ENCODE data around the gene WFIKKN1. TPM values are rescaled to one million over a fixed set of nuclear protein-coding genes. Genes with fewer than 3 reads are reported as not detected.

WFIKKN1 gene
- total RNA-seq, 1 donor from 2014 or later = not detected

- no peak for TF ChIP-seq CTCF (conservative IDR thresholded peaks at IDR 0.05; ENCODE audit: low read depth, low read length)
- H3K4me3 ChIP-seq (ENCODE audit: low read depth, low read length) = no peak overlapping the region
- no peak for DNase-seq (ENCODE audit: low read depth)
Observed at GRCh38 chr16:616733-617586, 13.8 kb upstream of the WFIKKN1 start.

DNA sequence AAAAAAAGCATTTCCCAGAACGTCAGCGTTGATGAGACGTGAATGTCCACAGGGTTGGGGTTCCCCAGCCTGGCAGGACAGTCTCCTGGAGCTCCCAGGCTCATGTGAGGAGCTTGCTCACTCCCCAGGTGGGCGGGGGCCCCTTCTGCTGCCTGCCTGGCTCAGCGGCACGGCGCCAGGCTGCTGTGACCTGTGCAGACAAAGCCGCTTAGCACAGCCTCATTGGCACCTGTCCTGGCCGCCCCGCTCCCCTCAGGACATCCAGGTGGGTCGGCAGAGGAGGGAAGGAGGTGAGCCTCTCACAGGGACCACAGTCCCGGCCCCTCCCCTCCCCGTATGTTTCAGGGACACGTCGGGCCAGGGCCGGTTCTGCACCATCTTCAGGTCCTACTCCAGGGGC, 12.9 kb upstream of the WFIKKN1 start:
- H3K4me3 ChIP-seq (ENCODE audit: low read depth, low read length) = no peak overlapping the region
- no peak for TF ChIP-seq CTCF (conservative IDR thresholded peaks at IDR 0.05; ENCODE audit: low read depth, low read length)
- no peak for DNase-seq (ENCODE audit: low read depth)

DNA sequence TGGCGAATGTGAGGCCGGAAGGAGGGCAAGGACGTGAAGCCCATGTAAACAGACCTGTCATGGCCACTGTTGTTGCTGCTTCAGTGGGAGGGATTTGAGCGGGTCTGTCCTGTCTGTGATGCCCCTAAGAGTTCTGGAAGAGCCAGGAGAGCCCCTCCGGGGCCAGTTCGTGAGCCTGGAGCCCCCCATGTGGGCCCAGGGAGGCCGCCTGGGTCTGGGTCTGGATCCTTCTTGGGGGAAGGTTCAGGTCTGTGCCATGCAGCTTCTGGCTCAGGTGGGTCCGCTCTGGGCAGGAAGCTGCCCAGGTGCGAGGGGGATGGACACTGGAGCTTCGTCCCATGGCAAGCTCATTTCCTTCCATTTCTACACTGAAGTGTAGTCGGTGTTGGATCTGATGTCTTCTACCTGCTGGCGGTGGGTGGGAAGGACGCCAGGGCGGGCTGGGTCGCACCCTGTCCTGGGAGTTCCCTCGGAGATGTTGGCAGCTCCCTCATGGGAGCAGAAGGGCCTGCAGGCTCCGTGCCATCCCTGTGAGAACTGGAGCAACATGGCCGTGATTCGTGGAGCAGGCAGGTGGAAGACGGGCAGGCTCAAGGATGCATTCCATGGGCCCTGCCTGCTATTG, 11.2 kb upstream of the WFIKKN1 start:
- H3K4me3 ChIP-seq (ENCODE audit: low read depth, low read length) = no peak overlapping the region
- DNase-seq (ENCODE audit: low read depth) = no peak
- no peak for TF ChIP-seq CTCF (conservative IDR thresholded peaks at IDR 0.05; ENCODE audit: low read depth, low read length)

- no peak overlapping the region for H3K4me3 ChIP-seq (ENCODE audit: low read depth, low read length)
- no peak for DNase-seq (ENCODE audit: low read depth)
- no peak for TF ChIP-seq CTCF (conservative IDR thresholded peaks at IDR 0.05; ENCODE audit: low read depth, low read length)
Observed at GRCh38 chr16:620700-621525, 9.9 kb upstream of the WFIKKN1 start.

- no peak overlapping the region for H3K4me3 ChIP-seq (ENCODE audit: low read depth, low read length)
- TF ChIP-seq CTCF (conservative IDR thresholded peaks at IDR 0.05; ENCODE audit: low read depth, low read length) = no peak
- no peak for DNase-seq (ENCODE audit: low read depth)
Observed at GRCh38 chr16:621526-622105, 9.2 kb upstream of the WFIKKN1 start.

DNA sequence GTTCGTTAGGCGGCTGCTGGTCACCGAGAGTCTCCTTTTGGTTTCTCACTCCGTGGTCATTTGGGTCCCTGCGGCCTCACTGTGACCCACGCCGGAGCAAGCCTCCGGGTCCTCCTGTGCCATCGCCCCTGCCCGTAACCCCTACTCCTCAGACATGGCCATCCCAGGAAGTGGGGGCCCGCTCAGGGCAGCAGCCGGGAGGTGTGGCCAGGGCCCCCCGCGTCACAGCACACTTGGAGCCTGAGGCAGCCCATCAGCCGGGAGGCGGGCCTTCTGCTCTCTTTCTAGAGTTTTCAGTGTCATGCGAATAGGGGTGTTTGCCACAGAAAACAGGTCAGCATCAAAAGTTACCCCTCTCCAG, 7.9 kb upstream of the WFIKKN1 start:
- DNase-seq (ENCODE audit: low read depth) = no peak
- H3K4me3 ChIP-seq (ENCODE audit: low read depth, low read length) = no peak overlapping the region

More for the DNA sequence above, 7.9 kb upstream of the WFIKKN1 start:
- TF ChIP-seq CTCF (conservative IDR thresholded peaks at IDR 0.05; ENCODE audit: low read depth, low read length) = no peak
